Measurements from ENCODE around the gene BRD3.
"Not testable (repeated sequence)": the region's sequence is repeated elsewhere in the genome, so short reads cannot be mapped to it uniquely, and the experiment has no call there.

BRD3 gene

DNA sequence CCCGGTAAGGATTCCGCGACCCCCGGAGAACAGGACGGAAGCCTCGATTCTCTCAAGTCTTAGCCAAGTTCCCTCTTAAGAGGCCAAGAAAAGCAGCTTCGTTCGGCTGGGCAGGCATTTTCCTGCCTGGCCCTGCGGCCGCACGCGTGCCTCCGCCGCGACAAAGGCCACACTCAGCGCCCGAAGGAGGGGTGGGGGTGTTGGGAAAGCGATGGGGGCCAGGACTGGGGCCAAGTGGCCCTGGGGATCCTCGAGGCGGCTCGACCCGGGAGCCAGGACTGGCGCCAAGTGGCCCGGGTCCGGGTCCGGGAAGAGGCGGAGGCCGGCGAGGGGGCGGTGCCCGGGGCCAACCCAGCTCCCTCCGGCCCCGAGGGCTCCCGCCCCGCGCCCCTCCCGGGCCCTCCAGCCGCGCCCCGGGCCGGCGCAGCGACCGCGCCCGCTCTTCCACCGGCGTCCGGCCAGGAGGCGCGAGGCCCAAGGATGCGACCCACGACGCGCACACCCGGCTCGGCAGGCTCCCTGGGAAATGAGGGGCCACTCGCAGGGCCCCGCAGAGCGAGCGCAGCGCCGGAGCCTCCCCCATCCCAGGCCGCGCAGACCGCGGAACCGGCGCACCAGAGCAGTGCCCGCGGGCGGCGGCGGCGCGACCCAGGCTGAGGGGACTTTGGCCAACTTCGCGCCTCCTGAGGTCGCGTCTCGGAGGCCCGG is 76.5 kb downstream of the BRD3 start:
- no peak for DNase-seq

- DNase-seq, result no peak
Measured at GRCh38 chr9:133990366-133991213, 77.2 kb downstream of the BRD3 start.

DNA sequence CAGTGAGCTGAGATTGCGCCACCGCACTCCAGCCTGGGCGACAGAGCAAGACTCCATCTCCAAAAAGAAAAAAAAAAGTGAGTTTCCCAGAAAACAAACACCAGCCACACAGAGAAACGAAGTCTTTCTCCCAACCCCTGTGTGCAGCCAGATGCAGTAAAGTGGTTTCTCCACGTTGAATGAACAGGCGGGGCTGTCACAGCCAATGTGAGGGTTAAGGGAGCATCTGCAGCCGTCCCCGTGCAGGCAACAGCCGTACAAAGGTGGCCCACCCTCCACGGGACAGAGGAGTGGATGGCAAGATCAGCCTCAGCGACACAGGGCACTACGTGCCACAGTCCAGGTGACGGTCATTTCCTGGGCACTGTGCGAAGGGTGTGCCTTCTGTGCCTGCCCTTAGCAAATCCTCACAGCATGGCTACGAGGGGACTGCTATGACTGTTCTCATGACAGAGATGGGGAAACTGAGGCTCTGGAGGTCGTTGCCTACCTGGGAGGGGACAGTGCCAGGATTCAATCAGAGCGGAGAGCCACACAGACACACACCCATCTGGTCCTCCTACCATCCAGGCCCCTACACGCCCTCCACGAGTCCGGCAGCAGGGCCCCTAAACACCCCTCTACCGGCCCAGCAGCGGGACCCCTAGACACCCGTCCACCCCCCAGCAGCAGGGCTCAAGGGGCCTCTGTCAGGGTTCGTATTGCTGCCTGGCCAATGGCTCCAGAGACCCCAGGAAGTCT is 78.0 kb downstream of the BRD3 start:
- no peak for DNase-seq

- not testable (repeated sequence) for DNase-seq
Measured at GRCh38 chr9:133988771-133989170, 79.1 kb downstream of the BRD3 start.

DNA sequence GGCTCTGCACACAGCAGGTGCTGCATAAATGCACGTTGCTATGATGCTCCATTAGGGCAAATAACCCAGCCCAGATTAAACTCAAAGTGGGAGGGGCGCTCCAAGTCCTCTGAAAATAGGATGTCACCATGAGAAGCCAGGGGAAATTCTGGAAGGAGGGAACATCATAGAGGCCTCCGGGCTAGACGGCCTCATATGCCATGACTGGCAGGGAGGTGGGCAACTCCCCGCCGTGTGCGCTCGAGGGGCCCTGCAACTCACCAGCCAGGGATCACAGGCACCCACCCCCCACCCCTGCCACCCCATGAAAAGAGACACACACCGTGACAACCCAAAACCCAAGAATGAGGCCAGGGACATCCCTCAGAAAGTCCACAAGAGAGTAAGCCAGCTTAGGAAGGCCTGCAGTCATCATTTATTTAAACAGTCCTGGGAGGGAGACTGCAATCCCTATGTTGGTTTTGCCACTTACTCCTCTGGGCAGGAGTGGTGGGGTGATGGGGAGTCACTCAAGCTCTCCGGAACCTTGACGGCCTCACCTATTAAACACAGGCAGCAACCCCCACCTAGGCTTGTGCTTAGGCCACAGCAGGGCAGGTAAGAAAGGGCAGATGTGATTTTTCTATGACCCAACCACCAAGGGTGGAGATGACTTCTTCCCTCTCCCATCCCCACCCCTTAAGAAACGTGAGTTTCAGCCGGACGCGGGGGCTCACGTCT is 79.7 kb downstream of the BRD3 start:
- DNase-seq, result no peak

DNA sequence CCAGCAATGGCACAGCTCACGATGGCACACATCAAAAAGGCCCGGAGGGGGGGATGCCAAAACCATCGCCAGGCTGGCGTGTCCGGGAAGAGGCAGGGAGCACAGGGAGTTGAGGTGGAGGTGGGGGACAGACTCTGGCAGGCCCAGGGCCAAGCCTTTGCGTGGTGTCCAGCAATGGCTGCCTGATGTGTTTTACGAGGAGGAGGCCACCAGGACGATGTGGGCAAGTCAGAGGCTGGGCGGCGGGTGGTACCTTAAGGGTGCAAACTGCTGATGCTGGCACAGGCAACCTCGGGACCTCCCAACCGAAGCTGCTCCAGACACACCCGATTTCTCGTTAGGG is 80.4 kb downstream of the BRD3 start:
- DNase-seq, result no peak

GRCh38 chr9:133986774-133987445 is 80.9 kb downstream of the BRD3 start:
- no peak for DNase-seq

DNA sequence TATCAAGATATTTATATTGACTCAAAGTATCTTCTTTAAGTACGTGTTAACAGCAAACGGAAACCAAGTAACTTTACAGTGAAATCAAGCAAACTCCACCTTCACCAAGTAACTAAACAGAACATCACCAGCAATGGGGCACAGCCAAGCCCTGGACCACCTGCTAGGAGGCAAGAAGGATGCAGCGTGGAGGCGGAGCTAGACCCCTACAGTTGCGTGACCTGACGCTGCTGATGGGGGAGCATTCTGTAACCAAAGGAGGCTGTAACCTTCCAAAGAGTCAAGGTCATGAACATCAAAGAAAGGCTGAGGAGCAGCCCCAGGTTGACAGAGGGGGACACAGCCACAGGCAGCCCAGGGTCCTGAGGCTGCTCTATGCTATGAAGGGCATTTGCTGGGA is 81.8 kb downstream of the BRD3 start:
- no peak for DNase-seq

DNA sequence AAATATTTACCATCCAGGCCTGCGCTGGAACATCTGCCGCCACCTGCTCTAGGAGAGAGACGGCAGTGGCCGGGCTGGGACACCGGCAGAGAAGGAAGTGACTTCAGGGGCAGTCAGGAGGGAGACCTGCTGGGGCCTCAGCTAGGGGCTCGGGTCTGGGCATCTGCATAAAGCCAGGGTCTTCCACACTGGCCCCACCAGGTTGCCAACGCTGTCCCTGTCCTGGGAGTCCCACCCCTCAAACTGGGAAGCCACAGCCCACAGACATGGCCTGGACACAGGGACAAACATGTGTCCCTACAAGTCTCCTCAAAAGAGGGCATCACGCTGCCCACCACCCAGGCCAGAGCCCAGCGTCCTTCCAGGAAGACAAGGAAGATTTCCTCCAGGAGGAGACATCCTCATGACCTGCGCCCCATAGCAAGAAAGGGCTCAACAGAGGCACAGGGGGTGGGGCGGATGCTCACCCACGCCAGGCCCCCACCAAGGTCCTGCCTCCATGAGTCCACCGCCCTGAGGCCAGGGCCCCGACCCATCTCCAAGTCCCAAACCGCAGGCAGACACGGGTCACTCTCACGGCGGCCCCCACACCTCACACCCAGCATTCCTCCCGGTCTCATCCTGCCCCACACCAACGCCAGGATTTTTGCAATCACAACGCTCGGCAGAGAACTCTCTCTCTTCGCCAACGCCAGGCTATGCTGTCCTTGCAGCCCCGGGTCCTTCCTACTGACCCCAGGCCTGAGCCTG is 84.7 kb downstream of the BRD3 start:
- DNase-seq, result no peak

GRCh38 chr9:133981958-133982681 is 85.7 kb downstream of the BRD3 start:
- no peak for DNase-seq

- no peak for DNase-seq
Measured at GRCh38 chr9:133981589-133981957, 86.3 kb downstream of the BRD3 start.

GRCh38 chr9:133980864-133981588 is 86.8 kb downstream of the BRD3 start:
- no peak for DNase-seq

Data from NCI-H1694 (cell line).